H1 (cell line): ENCODE data around the gene OSBPL6. TPM values are rescaled to one million over a fixed set of nuclear protein-coding genes. Genes with fewer than 3 reads are reported as not detected.
A peak's percentile ranks its signal among the peaks of the same experiment; 100 is the strongest.

Source experiments
- CTCF ChIA-PET: fragments of 300-600 bp; sonication (Branson Sonifier 250); formaldehyde crosslinking; loops from one replicate; lab custom pipeline; 2021; ENCODE audit not compliant: partially characterized antibody; lab: Charles Lee
- POLR2A ChIA-PET: fragments of 300-600 bp; sonication (Branson Sonifier 250); formaldehyde crosslinking; loops from one replicate; lab custom pipeline; 2021; ENCODE audit warnings: inconsistent platforms; ENCODE audit not compliant: partially characterized antibody; lab: Charles Lee
- DNase-seq, 2 experiments: peaks; one replicate each; pipeline versions ENCODE4 v3.0.0 to v3.0.0-alpha.2; 2010 to 2022; ENCODE audit warnings: low spot score in 2 of 2, low read depth in 1 of 2, mixed read lengths in 1 of 2
- FAIRE-seq: peaks from 2 replicates; lab custom pipeline; 2011; peaks lifted over from hg19 to GRCh38; lab: Jason Lieb, UNC
- H2AFZ ChIP-seq: 2 replicates; pipeline ENCODE4 v1.8.1; 2012; ENCODE audit warnings: low read length, inconsistent platforms
- H2AK5ac ChIP-seq: 2 replicates; pipeline ENCODE4 v1.6.1; 2013; ENCODE audit warnings: low read depth, low read length
- H2BK120ac ChIP-seq: replicated peaks from 2 replicates; pipeline ENCODE3; 2013; ENCODE audit warnings: low read depth, low read length, inconsistent platforms
- H2BK12ac ChIP-seq: 2 replicates; pipeline ENCODE4 v1.6.1; 2013; ENCODE audit warnings: low read depth, low read length
- H2BK15ac ChIP-seq: 2 replicates; pipeline ENCODE4 v1.6.1; 2013; ENCODE audit warnings: low read length
- H2BK20ac ChIP-seq: 2 replicates; pipeline ENCODE4 v1.6.1; 2013; ENCODE audit warnings: low read length
- H2BK5ac ChIP-seq: 2 replicates; pipeline ENCODE4 v1.6.1; 2013; ENCODE audit warnings: low read depth, low read length
- H3K14ac ChIP-seq: 2 replicates; pipeline ENCODE4 v1.6.1; 2013; ENCODE audit warnings: inconsistent platforms; ENCODE audit not compliant: insufficient read length
- H3K18ac ChIP-seq: 2 replicates; pipeline ENCODE4 v1.6.1; 2013; ENCODE audit warnings: low read length; ENCODE audit errors: extremely low read depth
- H3K23ac ChIP-seq: 2 replicates; pipeline ENCODE4 v1.6.1; 2013; ENCODE audit warnings: inconsistent platforms; ENCODE audit not compliant: insufficient read length
- H3K23me2 ChIP-seq: 2 replicates; pipeline ENCODE4 v1.6.1; 2013; ENCODE audit warnings: low read depth, low read length
- H3K27ac ChIP-seq: 2 replicates; pipeline ENCODE4 v1.6.1; 2011; ENCODE audit warnings: low read depth, low read length, inconsistent platforms
- H3K27me3 ChIP-seq, 4 experiments: replicated peaks in 1 of 4; 1 replicate in 1 of 4; 2 replicates in 3 of 4; pipeline versions ENCODE4 v1.6.1 to v1.8.1; 2011 to 2013; ENCODE audit warnings: low read length in 3 of 4, mild to moderate bottlenecking in 3 of 4, inconsistent platforms in 2 of 4, mixed read lengths in 2 of 4, moderate library complexity in 1 of 4; ENCODE audit not compliant: control insufficient read depth in 3 of 4, insufficient read depth in 3 of 4; ENCODE audit errors: extremely low read depth in 1 of 4
- H3K36me3 ChIP-seq, 4 experiments: 2 replicates each; pipeline versions ENCODE4 v1.6.1 to v1.8.1; 2011 to 2013; ENCODE audit warnings: mild to moderate bottlenecking in 4 of 4, low read length in 3 of 4, moderate library complexity in 2 of 4, control low read depth in 1 of 4, inconsistent platforms in 1 of 4; ENCODE audit not compliant: insufficient read depth in 4 of 4, control insufficient read depth in 2 of 4
- H3K4ac ChIP-seq: replicated peaks from 2 replicates; pipeline ENCODE3; 2013; ENCODE audit warnings: low read length, low read depth, mixed read lengths, inconsistent platforms; ENCODE audit not compliant: insufficient read length
- H3K4me1 ChIP-seq, 4 experiments: replicated peaks in 1 of 4; 1 replicate in 1 of 4; 2 replicates in 3 of 4; pipeline versions ENCODE4 v1.6.1 to v1.8.1; 2011 to 2013; ENCODE audit warnings: low read length in 3 of 4, inconsistent platforms in 2 of 4, mixed read lengths in 1 of 4; ENCODE audit not compliant: insufficient read depth in 4 of 4, control insufficient read depth in 3 of 4
- H3K4me2 ChIP-seq, 2 experiments: 2 replicates each; pipeline versions ENCODE4 v1.6.1 to v1.8.1; 2011 to 2013; ENCODE audit warnings: low read depth in 2 of 2, low read length in 2 of 2, control low read depth in 1 of 2, inconsistent platforms in 1 of 2, mild to moderate bottlenecking in 1 of 2; ENCODE audit not compliant: insufficient read depth in 1 of 2
- H3K4me3 ChIP-seq, 4 experiments: fragments of 200-600, 300-600 bp in 1 of 4; sonication (generic), shearing (Covaris generic), sonication (Bioruptor Twin) in 1 of 4; 2 replicates each; pipeline versions ENCODE4 v1.5.1 to v1.8.1; 2011 to 2016; ENCODE audit warnings: low read length in 4 of 4, low read depth in 3 of 4, control low read depth in 2 of 4, inconsistent platforms in 2 of 4, mild to moderate bottlenecking in 2 of 4, mixed read lengths in 1 of 4, moderate library complexity in 1 of 4; ENCODE audit not compliant: insufficient read depth in 2 of 4; ENCODE audit errors: extremely low read depth in 1 of 4
- H3K56ac ChIP-seq: replicated peaks from 2 replicates; pipeline ENCODE3; 2013; ENCODE audit warnings: low read depth, mild to moderate bottlenecking, mixed read lengths, low read length, inconsistent platforms; ENCODE audit not compliant: insufficient read length
- H3K79me1 ChIP-seq: 2 replicates; pipeline ENCODE4 v1.6.1; 2013; ENCODE audit warnings: low read depth, low read length, control low read depth
- H3K79me2 ChIP-seq, 2 experiments: 2 replicates each; pipeline versions ENCODE4 v1.6.1 to v1.8.1; 2012 to 2013; ENCODE audit warnings: low read length in 2 of 2, mild to moderate bottlenecking in 2 of 2, inconsistent platforms in 1 of 2; ENCODE audit not compliant: insufficient read depth in 2 of 2, control insufficient read depth in 1 of 2
- H3K9ac ChIP-seq, 4 experiments: replicated peaks in 1 of 4; 1 replicate in 1 of 4; 2 replicates in 3 of 4; pipeline versions ENCODE4 v1.6.1 to v1.8.1; 2011 to 2013; ENCODE audit warnings: low read depth in 3 of 4, low read length in 3 of 4, control low read depth in 2 of 4, mild to moderate bottlenecking in 2 of 4, moderate library complexity in 2 of 4, inconsistent platforms in 1 of 4; ENCODE audit errors: extremely low read depth in 1 of 4
- H3K9me3 ChIP-seq, 2 experiments: 2 replicates each; pipeline versions ENCODE4 v1.6.1 to v1.8.1; 2012 to 2013; ENCODE audit warnings: mild to moderate bottlenecking in 2 of 2, moderate library complexity in 2 of 2, control low read depth in 1 of 2, inconsistent platforms in 1 of 2, low read depth in 1 of 2, low read length in 1 of 2, mixed read lengths in 1 of 2; ENCODE audit not compliant: insufficient read depth in 2 of 2
- H4K20me1 ChIP-seq, 2 experiments: replicated peaks in 1 of 2; 2 replicates each; pipeline versions ENCODE3 to v1.8.1; 2011 to 2013; ENCODE audit warnings: inconsistent platforms in 2 of 2, low read length in 2 of 2, mild to moderate bottlenecking in 1 of 2; ENCODE audit not compliant: insufficient read depth in 2 of 2, control insufficient read depth in 1 of 2
- H4K5ac ChIP-seq: 2 replicates; pipeline ENCODE4 v1.6.1; 2013; ENCODE audit warnings: low read length, low read depth, mixed read lengths, inconsistent platforms; ENCODE audit not compliant: insufficient read length
- H4K8ac ChIP-seq: 2 replicates; pipeline ENCODE4 v1.8.0; 2013; ENCODE audit warnings: mild to moderate bottlenecking, moderate library complexity, low read length, inconsistent platforms; ENCODE audit not compliant: insufficient read depth; ENCODE audit errors: extremely low read depth
- H4K91ac ChIP-seq: replicated peaks from 2 replicates; pipeline ENCODE3; 2013; ENCODE audit warnings: low read length, mixed read lengths, inconsistent platforms; ENCODE audit not compliant: insufficient read length
- ATF2 ChIP-seq: IDR thresholded peaks from 2 replicates; pipeline ENCODE4 v1.6.1; 2012; ENCODE audit warnings: low read length, inconsistent platforms
- BACH1 ChIP-seq: IDR thresholded peaks from 2 replicates; pipeline ENCODE4 v1.6.1; 2012; ENCODE audit warnings: low read length, improper control_type of control experiment
- KDM1A ChIP-seq: fragments of 200-600, 300-600 bp; sonication (generic); IDR thresholded peaks from 2 replicates; pipeline ENCODE4 v1.7.1; 2016; ENCODE audit warnings: mild to moderate bottlenecking, low read length, borderline replicate concordance
- MAX ChIP-seq: IDR thresholded peaks from 2 replicates; pipeline ENCODE4 v1.6.1; 2012; ENCODE audit warnings: inconsistent platforms
- RFX5 ChIP-seq: IDR thresholded peaks from 2 replicates; pipeline ENCODE4 v1.6.1; 2011; ENCODE audit warnings: low read depth, low read length, improper control_type of control experiment, borderline replicate concordance
- SAP30 ChIP-seq: fragments of 300-600 bp; sonication (generic); IDR thresholded peaks from 2 replicates; pipeline ENCODE4 v1.7.1; 2012; ENCODE audit warnings: low read length, moderate library complexity, mild to moderate bottlenecking, inconsistent platforms; ENCODE audit not compliant: insufficient read depth, insufficient replicate concordance
- SP1 ChIP-seq: IDR thresholded peaks from 2 replicates; pipeline ENCODE4 v1.6.1; 2011; ENCODE audit warnings: low read depth, low read length
- SP2 ChIP-seq: IDR thresholded peaks from 2 replicates; pipeline ENCODE4 v1.6.1; 2012; ENCODE audit warnings: mild to moderate bottlenecking, low read length, inconsistent platforms
- TBP ChIP-seq: IDR thresholded peaks from 2 replicates; pipeline ENCODE4 v1.6.1; 2011; ENCODE audit warnings: low read depth, low read length, improper control_type of control experiment
- TEAD4 ChIP-seq: IDR thresholded peaks from 2 replicates; pipeline ENCODE4 v1.6.1; 2012; ENCODE audit warnings: low read depth, low read length, inconsistent platforms, mixed read lengths
- WGBS, 2 experiments: shearing (Covaris generic) in 1 of 2; methylation state at CpG; one replicate each; pipeline versions ENCODE4 v1.1.6 to v1.1.7; 2013 to 2015; ENCODE audit warnings: low lambda C conversion rate in 2 of 2, mixed read lengths in 2 of 2, inconsistent platforms in 1 of 2, low coverage in 1 of 2, missing lambda C conversion rate in 1 of 2; ENCODE audit not compliant: insufficient replicate concordance in 2 of 2, insufficient coverage in 1 of 2, insufficient read length in 1 of 2; ENCODE audit errors: extremely low coverage in 1 of 2, missing lambda C conversion rate in 1 of 2; 5-methylcytosine and 5-hydroxymethylcytosine counted together
- polyA plus RNA-seq, 7 experiments: library from polyadenylated mRNA; depleted of rRNA in 3 of 7; stranded (reverse) in 5 of 7; unstranded in 2 of 7; fragments of >200 nt in 5 of 7; fragments of 200-250 nt in 2 of 7; gene quantifications; 1 replicate in 5 of 7; 2 replicates in 1 of 7; 4 replicates in 1 of 7; pipeline versions ENCODE4 v1.2.1 to v1.2.3, GENCODE V29; 2011 to 2013; ENCODE audit warnings: missing spikeins in 2 of 7, mixed read lengths in 2 of 7
- total RNA-seq: library from RNA; stranded (reverse); fragmentation: NEBNext Ultra II Directional; extraction: Animal tissue kit (Norgen Biotek cat#: 25700); gene quantifications from 2 replicates; pipeline ENCODE4 v1.2.1, GENCODE V29; 2021

Gene OSBPL6
- total and polyA plus RNA-seq, 2 of the 8 experiments (the other 6 are each of a cell fraction or from before 2014, with no cell fraction given): 1.7 to 5.6 TPM

- peak; percentile 49 to 63 for DNase-seq
- Histone ChIP-seq H4K5ac (no peak overlapping the region), H3K56ac (no peak overlapping the region), H2BK5ac (no peak overlapping the region), H3K4me3 (peak overlapping the region in 1 of 4 experiments; percentile 41; a peak in 2 of 8 replicates), H3K23me2 (no peaks in the 10 kb centered on the region), H3K23ac (no peak overlapping the region), H4K91ac (no peak overlapping the region), H3K4me2 (peak overlapping the region; percentile 54 to 57), H4K20me1 (peaks cover 5 to 18% of the 10 kb centered on the region in 2 experiments), H4K8ac (no peak overlapping the region), H3K9ac (no peak overlapping the region), H2AFZ (no peak overlapping the region), H3K14ac (no peak overlapping the region), H3K4ac (no peak overlapping the region), H3K27me3 (peaks cover 24 to 57% (median 52%) of the 10 kb centered on the region in 4 experiments), H3K18ac (no peak overlapping the region), H3K79me2 (no peaks in the 10 kb centered on the region), H2BK120ac (no peak overlapping the region), H3K36me3 (no peaks in the 10 kb centered on the region; a peak in 1 of 8 replicates), H3K27ac (no peak overlapping the region), H3K9me3 (peaks cover 0 to 4% of the 10 kb centered on the region in 2 experiments; a peak in 1 of 4 replicates), H2AK5ac (no peak overlapping the region), H3K4me1 (peaks cover 0 to 19% (median 13%) of the 10 kb centered on the region in 4 experiments; a peak in 6 of 7 replicates), H2BK20ac (no peak overlapping the region), H3K79me1 (no peaks in the 10 kb centered on the region), H2BK15ac (no peak overlapping the region), H2BK12ac (no peak overlapping the region)
- POLR2A ChIA-PET: interaction anchor here (0.6 to 1.4 kb wide), 4 partner anchors 9 to 18 kb away, joined by 3 to 6 read pairs (median 3); partner anchors contain the start of gene OSBPL6
- 2% methylated on average over 4 of the region's 4 CpGs; no CpG with 5 or more reads in 1 of the 2 experiments for WGBS, 2 experiments
- CTCF ChIA-PET: interaction anchor here (1.0 to 2.7 kb wide), 8 partner anchors 9 to 203 kb away, joined by 3 to 11 read pairs (median 5); no protein-coding TSS in a partner anchor
- peak; percentile 86 for FAIRE-seq
- TF ChIP-seq MAX: peak; percentile 74
- peak; percentile 36 for TF ChIP-seq TEAD4
- 0 out of 2 replicates have a peak, but pooled peaks have one; percentile 51 for TF ChIP-seq ATF2
- peak; percentile 63; the same call in 1 of the 2 replicates for TF ChIP-seq SP1
- no peak for TF ChIP-seq RFX5
- no peak for TF ChIP-seq TBP
- no peak for TF ChIP-seq BACH1
- no peak for TF ChIP-seq SP2
- TF ChIP-seq KDM1A: peak; percentile 38; the same call in 1 of the 2 replicates
- no peak for TF ChIP-seq SAP30
Measured at GRCh38 chr2:178211943-178212342, 17.6 kb downstream of the OSBPL6 start.
